ENCODE results near the gene MMP3.

DNA sequence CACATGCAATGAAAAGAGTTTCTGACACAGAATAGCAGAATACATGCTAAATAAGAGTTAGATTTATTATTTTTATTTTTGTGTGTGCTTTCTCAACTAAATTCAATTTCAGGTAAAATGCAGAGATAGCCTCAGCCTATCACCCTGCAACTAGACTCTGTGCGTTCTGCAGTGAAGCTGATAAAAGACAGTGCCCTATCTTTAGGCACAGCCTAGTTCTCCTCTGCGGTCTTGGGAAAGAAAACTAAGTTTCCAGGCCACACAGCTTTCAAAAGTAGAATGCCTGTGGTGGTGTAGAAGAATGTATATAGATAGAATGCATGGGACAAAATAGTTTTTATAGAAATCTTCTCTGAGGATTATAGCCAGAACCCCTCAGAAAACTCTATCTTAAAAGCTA, 33.4 kb downstream of the MMP3 start:
- TF ChIP-seq YY1 (IDR thresholded peaks at IDR 0.05; ENCODE audit: insufficient read depth, insufficient read length) = no peak
- no peak for TF ChIP-seq ZNF274 (IDR thresholded peaks at IDR 0.05; ENCODE audit: low read depth, low read length)
- TF ChIP-seq SUZ12 (IDR thresholded peaks at IDR 0.05; ENCODE audit: extremely low read depth, insufficient read depth, insufficient read length) = no peak

Measured in NT2/D1 (cell line).